ENCODE results near the gene SMU1.

Gene SMU1

DNA sequence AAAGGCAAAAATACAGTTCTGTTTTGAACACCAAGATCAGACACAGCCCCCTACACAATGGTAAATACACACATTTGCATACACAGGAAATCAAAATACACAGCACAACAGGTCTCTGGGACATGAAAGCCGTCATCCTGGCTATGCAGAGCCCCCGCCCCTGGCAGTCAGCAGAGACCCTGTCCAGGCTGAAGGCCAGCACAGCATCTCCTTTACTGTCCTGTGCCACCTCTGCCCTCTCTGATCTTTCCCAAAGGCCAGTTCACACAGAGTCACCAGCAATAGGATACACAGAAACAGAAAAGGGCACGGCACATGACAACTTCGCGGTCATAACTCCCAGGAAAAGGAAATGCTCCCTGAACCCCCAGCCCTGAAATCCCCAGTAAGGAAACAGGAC, 34.2 kb upstream of the SMU1 start (continued):
- TF ChIP-seq, protein P1, sequence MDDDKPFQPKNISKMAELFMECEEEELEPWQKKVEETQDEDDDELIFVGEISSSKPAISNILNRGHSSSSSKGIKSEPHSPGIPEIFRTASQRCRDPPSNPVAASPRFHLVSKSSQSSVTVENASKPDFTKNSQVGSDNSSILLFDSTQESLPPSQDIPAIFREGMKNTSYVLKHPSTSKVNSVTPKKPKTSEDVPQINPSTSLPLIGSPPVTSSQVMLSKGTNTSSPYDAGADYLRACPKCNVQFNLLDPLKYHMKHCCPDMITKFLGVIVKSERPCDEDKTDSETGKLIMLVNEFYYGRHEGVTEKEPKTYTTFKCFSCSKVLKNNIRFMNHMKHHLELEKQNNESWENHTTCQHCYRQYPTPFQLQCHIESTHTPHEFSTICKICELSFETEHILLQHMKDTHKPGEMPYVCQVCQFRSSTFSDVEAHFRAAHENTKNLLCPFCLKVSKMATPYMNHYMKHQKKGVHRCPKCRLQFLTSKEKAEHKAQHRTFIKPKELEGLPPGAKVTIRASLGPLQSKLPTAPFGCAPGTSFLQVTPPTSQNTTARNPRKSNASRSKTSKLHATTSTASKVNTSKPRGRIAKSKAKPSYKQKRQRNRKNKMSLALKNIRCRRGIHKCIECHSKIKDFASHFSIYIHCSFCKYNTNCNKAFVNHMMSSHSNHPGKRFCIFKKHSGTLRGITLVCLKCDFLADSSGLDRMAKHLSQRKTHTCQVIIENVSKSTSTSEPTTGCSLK (tag by site-specific recombination; IDR thresholded peaks at IDR 0.05) = no peak
- TF ChIP-seq ZNF394 (tag by site-specific recombination; IDR thresholded peaks at IDR 0.05; ENCODE audit: borderline replicate concordance) = no peak
- TF ChIP-seq ZXDB (tag by site-specific recombination; IDR thresholded peaks at IDR 0.05) = no peak
- TF ChIP-seq SCRT2 (tag by site-specific recombination; IDR thresholded peaks at IDR 0.05) = no peak
- TF ChIP-seq ZNF747 (tag by site-specific recombination; IDR thresholded peaks at IDR 0.05) = no peak
- TF ChIP-seq RBAK (tag by site-specific recombination; IDR thresholded peaks at IDR 0.05) = no peak
- TF ChIP-seq, protein P2, sequence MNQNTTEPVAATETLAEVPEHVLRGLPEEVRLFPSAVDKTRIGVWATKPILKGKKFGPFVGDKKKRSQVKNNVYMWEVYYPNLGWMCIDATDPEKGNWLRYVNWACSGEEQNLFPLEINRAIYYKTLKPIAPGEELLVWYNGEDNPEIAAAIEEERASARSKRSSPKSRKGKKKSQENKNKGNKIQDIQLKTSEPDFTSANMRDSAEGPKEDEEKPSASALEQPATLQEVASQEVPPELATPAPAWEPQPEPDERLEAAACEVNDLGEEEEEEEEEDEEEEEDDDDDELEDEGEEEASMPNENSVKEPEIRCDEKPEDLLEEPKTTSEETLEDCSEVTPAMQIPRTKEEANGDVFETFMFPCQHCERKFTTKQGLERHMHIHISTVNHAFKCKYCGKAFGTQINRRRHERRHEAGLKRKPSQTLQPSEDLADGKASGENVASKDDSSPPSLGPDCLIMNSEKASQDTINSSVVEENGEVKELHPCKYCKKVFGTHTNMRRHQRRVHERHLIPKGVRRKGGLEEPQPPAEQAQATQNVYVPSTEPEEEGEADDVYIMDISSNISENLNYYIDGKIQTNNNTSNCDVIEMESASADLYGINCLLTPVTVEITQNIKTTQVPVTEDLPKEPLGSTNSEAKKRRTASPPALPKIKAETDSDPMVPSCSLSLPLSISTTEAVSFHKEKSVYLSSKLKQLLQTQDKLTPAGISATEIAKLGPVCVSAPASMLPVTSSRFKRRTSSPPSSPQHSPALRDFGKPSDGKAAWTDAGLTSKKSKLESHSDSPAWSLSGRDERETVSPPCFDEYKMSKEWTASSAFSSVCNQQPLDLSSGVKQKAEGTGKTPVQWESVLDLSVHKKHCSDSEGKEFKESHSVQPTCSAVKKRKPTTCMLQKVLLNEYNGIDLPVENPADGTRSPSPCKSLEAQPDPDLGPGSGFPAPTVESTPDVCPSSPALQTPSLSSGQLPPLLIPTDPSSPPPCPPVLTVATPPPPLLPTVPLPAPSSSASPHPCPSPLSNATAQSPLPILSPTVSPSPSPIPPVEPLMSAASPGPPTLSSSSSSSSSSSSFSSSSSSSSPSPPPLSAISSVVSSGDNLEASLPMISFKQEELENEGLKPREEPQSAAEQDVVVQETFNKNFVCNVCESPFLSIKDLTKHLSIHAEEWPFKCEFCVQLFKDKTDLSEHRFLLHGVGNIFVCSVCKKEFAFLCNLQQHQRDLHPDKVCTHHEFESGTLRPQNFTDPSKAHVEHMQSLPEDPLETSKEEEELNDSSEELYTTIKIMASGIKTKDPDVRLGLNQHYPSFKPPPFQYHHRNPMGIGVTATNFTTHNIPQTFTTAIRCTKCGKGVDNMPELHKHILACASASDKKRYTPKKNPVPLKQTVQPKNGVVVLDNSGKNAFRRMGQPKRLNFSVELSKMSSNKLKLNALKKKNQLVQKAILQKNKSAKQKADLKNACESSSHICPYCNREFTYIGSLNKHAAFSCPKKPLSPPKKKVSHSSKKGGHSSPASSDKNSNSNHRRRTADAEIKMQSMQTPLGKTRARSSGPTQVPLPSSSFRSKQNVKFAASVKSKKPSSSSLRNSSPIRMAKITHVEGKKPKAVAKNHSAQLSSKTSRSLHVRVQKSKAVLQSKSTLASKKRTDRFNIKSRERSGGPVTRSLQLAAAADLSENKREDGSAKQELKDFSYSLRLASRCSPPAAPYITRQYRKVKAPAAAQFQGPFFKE (tag by site-specific recombination; IDR thresholded peaks at IDR 0.05; ENCODE audit: borderline replicate concordance) = no peak

DNA sequence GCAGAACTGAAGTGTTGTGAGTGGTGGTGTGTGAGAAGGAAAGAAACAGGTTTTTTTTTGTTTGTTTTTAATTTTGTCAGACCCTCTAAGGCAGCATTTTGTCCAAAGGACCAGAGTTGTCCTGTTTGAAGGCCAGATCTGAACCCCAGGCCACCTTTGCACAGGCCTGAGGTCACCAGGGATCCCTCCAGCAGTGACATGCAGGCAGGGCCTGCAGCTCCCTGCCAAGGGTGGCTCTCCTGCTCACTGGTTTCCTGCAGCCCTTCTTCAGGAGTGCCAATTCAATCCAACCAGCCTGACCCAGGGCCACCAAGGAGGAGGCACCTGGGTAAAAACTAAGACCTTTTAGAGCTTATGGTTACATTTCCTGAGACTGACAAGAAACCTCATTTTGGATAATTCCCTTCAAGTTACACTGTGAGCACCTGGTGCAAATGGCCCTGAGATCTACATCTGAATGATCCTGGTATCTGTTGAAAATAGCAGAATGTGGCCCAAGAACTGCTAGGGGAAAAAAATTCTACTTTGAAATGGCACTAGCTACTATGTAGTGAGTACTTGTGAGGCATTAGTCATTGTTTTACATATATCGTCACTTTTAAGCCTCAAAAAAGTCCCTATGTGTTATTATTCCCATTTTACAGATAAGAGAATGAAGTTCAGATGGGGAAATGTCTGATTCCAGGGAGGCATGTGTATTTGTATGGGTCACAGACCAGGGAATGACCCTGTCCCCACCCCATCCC, 33.5 kb upstream of the SMU1 start:
- POLR2A ChIA-PET = interaction anchor here (0.7 kb wide), 1 partner anchor 57 kb away, joined by 3 read pairs; the partner anchor contains the start of gene B4GALT1
- Histone ChIP-seq H3K27ac (ENCODE audit: extremely low read depth, low read depth, low read length) (no peak overlapping the region), H3K4me1 (ENCODE audit: control insufficient read depth, insufficient read depth, low read length) (no peaks in the 10 kb centered on the region), H3K4me3 (ENCODE audit: low read depth, low read length) (no peak overlapping the region), H3K9me3 (ENCODE audit: control insufficient read depth, insufficient read depth, low read depth, low read length) (no peaks in the 10 kb centered on the region), H3K36me3 (ENCODE audit: control insufficient read depth in 2 of 2, insufficient read depth in 1 of 2, low read length in 2 of 2) (peaks cover 0 to 39% of the 10 kb centered on the region in 2 experiments; a peak in 1 of 3 replicates)
- CTCF ChIA-PET = interaction anchor here (1.0 kb wide), 1 partner anchor 124 kb away, joined by 3 read pairs; no protein-coding TSS in a partner anchor
- TF ChIP-seq ZNF211 (tag by site-specific recombination; IDR thresholded peaks at IDR 0.05; ENCODE audit: low read depth) = no peak
- 0 out of 2 replicates have a peak, but pooled peaks have one; percentile 29 for TF ChIP-seq ZBTB17 (tag by site-specific recombination; IDR thresholded peaks at IDR 0.05)
- TF ChIP-seq ZBTB7A (tag by site-specific recombination; IDR thresholded peaks at IDR 0.05; ENCODE audit: low read depth) = no peak
- no peak for TF ChIP-seq ZNF596 (tag by site-specific recombination; IDR thresholded peaks at IDR 0.05)
- no peak for TF ChIP-seq ZNF16 (tag by site-specific recombination; IDR thresholded peaks at IDR 0.05; ENCODE audit: low read depth)
- TF ChIP-seq ZNF843 (tag by site-specific recombination; IDR thresholded peaks at IDR 0.05) = no peak
- TF ChIP-seq IKZF3 (tag by site-specific recombination; IDR thresholded peaks at IDR 0.05) = no peak

DNA sequence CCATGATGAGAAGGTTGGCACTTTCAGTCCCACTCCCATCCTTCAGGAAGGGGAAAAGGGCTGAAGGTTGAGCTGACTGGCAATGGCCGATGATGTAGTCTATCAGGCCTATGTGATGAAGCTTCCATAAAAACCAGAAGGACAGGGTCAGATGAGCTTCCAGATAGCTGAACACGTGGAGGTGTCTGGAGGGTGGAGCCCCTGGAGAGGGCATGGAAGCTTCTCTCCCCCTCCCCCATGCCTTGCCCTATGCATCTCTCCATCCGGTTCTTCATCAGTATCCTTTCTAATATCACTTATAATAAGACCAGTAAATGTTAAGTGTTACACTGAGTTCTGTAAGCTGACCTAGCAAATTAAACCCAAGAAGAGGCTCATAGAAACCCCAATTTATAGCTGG, 32.6 kb upstream of the SMU1 start:
- H3K4me1 ChIP-seq (ENCODE audit: control insufficient read depth, insufficient read depth, low read length) = no peaks in the 10 kb centered on the region
- H3K9me3 ChIP-seq (ENCODE audit: control insufficient read depth, insufficient read depth, low read depth, low read length) = no peaks in the 10 kb centered on the region
- POLR2A ChIA-PET = interaction anchor here (0.7 kb wide), 1 partner anchor 58 kb away, joined by 3 read pairs; the partner anchor contains the start of gene B4GALT1
- H3K27ac ChIP-seq (ENCODE audit: extremely low read depth, low read depth, low read length) = no peak overlapping the region
- CTCF ChIA-PET = interaction anchor here (0.7 to 1.0 kb wide), 3 partner anchors 114 to 125 kb away, joined by 3 read pairs; no protein-coding TSS in a partner anchor
- H3K36me3 ChIP-seq (ENCODE audit: control insufficient read depth in 2 of 2, insufficient read depth in 1 of 2, low read length in 2 of 2) = peaks cover 0 to 30% of the 10 kb centered on the region in 2 experiments; a peak in 1 of 3 replicates
- H3K4me3 ChIP-seq (ENCODE audit: low read depth, low read length) = no peak overlapping the region
- TF ChIP-seq BCL11B (tag by site-specific recombination; IDR thresholded peaks at IDR 0.05; ENCODE audit: low read depth) = no peak
- TF ChIP-seq ZNF48 (tag by site-specific recombination; IDR thresholded peaks at IDR 0.05) = no peak
- no peak for TF ChIP-seq ZNF530 (tag by site-specific recombination; IDR thresholded peaks at IDR 0.05; ENCODE audit: low read depth)
- TF ChIP-seq ZBTB17 (tag by site-specific recombination; IDR thresholded peaks at IDR 0.05) = no peak
- no peak for TF ChIP-seq ZNF792 (tag by site-specific recombination; IDR thresholded peaks at IDR 0.05)
- TF ChIP-seq ZNF133 (tag by site-specific recombination; IDR thresholded peaks at IDR 0.05) = no peak
- no peak for TF ChIP-seq ZNF24 (tag by site-specific recombination; IDR thresholded peaks at IDR 0.05)
- TF ChIP-seq ZSCAN16 (tag by site-specific recombination; IDR thresholded peaks at IDR 0.05) = no peak
- TF ChIP-seq, protein P3, sequence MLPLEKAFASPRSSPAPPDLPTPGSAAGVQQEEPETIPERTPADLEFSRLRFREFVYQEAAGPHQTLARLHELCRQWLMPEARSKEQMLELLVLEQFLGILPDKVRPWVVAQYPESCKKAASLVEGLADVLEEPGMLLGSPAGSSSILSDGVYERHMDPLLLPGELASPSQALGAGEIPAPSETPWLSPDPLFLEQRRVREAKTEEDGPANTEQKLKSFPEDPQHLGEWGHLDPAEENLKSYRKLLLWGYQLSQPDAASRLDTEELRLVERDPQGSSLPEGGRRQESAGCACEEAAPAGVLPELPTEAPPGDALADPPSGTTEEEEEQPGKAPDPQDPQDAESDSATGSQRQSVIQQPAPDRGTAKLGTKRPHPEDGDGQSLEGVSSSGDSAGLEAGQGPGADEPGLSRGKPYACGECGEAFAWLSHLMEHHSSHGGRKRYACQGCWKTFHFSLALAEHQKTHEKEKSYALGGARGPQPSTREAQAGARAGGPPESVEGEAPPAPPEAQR (tag by site-specific recombination; IDR thresholded peaks at IDR 0.05) = no peak
- TF ChIP-seq, protein P4, sequence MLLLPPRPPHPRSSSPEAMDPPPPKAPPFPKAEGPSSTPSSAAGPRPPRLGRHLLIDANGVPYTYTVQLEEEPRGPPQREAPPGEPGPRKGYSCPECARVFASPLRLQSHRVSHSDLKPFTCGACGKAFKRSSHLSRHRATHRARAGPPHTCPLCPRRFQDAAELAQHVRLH (tag by site-specific recombination; IDR thresholded peaks at IDR 0.05) = no peak
